Keratinocyte (primary cell): ENCODE results near the gene GPC5. TPM values are rescaled to one million over a fixed set of nuclear protein-coding genes. Genes with fewer than 3 reads are reported as not detected.

ENCODE experiments used
- DNase-seq: peaks from one replicate; pipeline ENCODE4 v3.0.0-alpha.2; 2011; ENCODE audit warnings: low read depth, missing footprints, low spot score
- FAIRE-seq: peaks from 2 replicates; lab custom pipeline; 2011; peaks lifted over from hg19 to GRCh38; lab: Jason Lieb, UNC
- H2AFZ ChIP-seq: 2 replicates; pipeline ENCODE4 v1.6.0; 2012; ENCODE audit warnings: low read length, control low read depth, inconsistent platforms; ENCODE audit not compliant: control insufficient read depth
- H3K27ac ChIP-seq: 2 replicates; pipeline ENCODE4 v1.5.1; 2011; ENCODE audit warnings: low read length; ENCODE audit not compliant: control insufficient read depth, insufficient read depth
- H3K27me3 ChIP-seq: 3 replicates; pipeline ENCODE4 v1.6.0; 2011; ENCODE audit warnings: low read length; ENCODE audit not compliant: control insufficient read depth, insufficient read depth; ENCODE audit errors: extremely low read depth
- H3K36me3 ChIP-seq, 2 experiments: 2 replicates in 1 of 2; 3 replicates in 1 of 2; pipeline ENCODE4 v1.5.1; 2011; ENCODE audit warnings: low read length in 2 of 2, mild to moderate bottlenecking in 1 of 2; ENCODE audit not compliant: control insufficient read depth in 2 of 2, insufficient read depth in 2 of 2; ENCODE audit errors: extremely low read depth in 1 of 2
- H3K4me1 ChIP-seq: 3 replicates; pipeline ENCODE4 v1.5.1; 2011; ENCODE audit warnings: low read length; ENCODE audit not compliant: control insufficient read depth, insufficient read depth; ENCODE audit errors: extremely low read depth
- H3K4me2 ChIP-seq: 3 replicates; pipeline ENCODE4 v1.6.0; 2011; ENCODE audit warnings: low read depth, low read length; ENCODE audit not compliant: control insufficient read depth, insufficient read depth; ENCODE audit errors: extremely low read depth
- H3K4me3 ChIP-seq, 3 experiments: fragments of 200-600 bp in 1 of 3; sonication (generic) in 1 of 3; 2 replicates in 2 of 3; 3 replicates in 1 of 3; pipeline ENCODE4 v1.5.1; 2011 to 2016; ENCODE audit warnings: low read length in 3 of 3, mild to moderate bottlenecking in 3 of 3, control low read depth in 2 of 3, inconsistent platforms in 1 of 3, low read depth in 1 of 3, mixed read lengths in 1 of 3, mixed run types in 1 of 3, moderate library complexity in 1 of 3; ENCODE audit not compliant: control insufficient read depth in 2 of 3, insufficient read depth in 2 of 3; ENCODE audit errors: extremely low read depth in 1 of 3
- H3K79me2 ChIP-seq: 2 replicates; pipeline ENCODE4 v1.6.0; 2012; ENCODE audit warnings: low read length; ENCODE audit not compliant: control insufficient read depth, insufficient read depth
- H3K9ac ChIP-seq: 3 replicates; pipeline ENCODE4 v1.6.0; 2011; ENCODE audit warnings: low read length; ENCODE audit not compliant: control insufficient read depth, insufficient read depth; ENCODE audit errors: extremely low read depth
- H3K9me1 ChIP-seq: 3 replicates; pipeline ENCODE4 v1.6.0; 2011; ENCODE audit warnings: low read length; ENCODE audit not compliant: control insufficient read depth, insufficient read depth; ENCODE audit errors: extremely low read depth
- H3K9me3 ChIP-seq: 2 replicates; pipeline ENCODE4 v1.5.1; 2012; ENCODE audit warnings: low read depth, low read length; ENCODE audit not compliant: control insufficient read depth
- H4K20me1 ChIP-seq: 3 replicates; pipeline ENCODE4 v1.6.0; 2011; ENCODE audit warnings: low read length; ENCODE audit not compliant: control insufficient read depth, insufficient read depth; ENCODE audit errors: extremely low read depth
- EZH2 ChIP-seq: IDR thresholded peaks from one replicate; pipeline ENCODE4 v1.6.1; 2012; ENCODE audit warnings: inconsistent platforms, mild to moderate bottlenecking, low read length, moderate library complexity
- dilution Hi-C: fragments of 300-500 bp; cut with MboI; formaldehyde crosslinking; loops from one replicate; pipeline ENCODE4 v1.7.0; 2020; ENCODE audit warnings: low sequenced_read_pairs; ENCODE audit not compliant: extremely low pct_ligation_motif_present
- polyA plus RNA-seq, 5 experiments: library from polyadenylated mRNA; depleted of rRNA in 3 of 5; stranded (reverse) in 3 of 5; stranded (forward) in 1 of 5; unstranded in 1 of 5; fragments of >200 nt; gene quantifications; 1 replicate in 1 of 5; 2 replicates in 3 of 5; 3 replicates in 1 of 5; pipeline versions ENCODE4 v1.2.1 to v1.2.3, GENCODE V29; 2011 to 2012; ENCODE audit warnings: missing spikeins in 2 of 5, low read depth in 1 of 5, low replicate concordance in 1 of 5
- TF ChIP-seq, protein P1 (sequence below), 3 experiments: IDR thresholded peaks in 1 of 3; conservative IDR thresholded peaks in 1 of 3; optimal IDR thresholded peaks in 1 of 3; 2 replicates in 2 of 3; 3 replicates in 1 of 3; pipeline versions ENCODE3 to v1.5.1; 2011; ENCODE audit warnings: low read length in 3 of 3, mild to moderate bottlenecking in 3 of 3, moderate library complexity in 2 of 3, control low read depth in 1 of 3, inconsistent platforms in 1 of 3; ENCODE audit not compliant: insufficient read depth in 2 of 3; ENCODE audit errors: extremely low read depth in 1 of 3

The GPC5 gene
- polyA plus RNA-seq, 1 donor (not counting 4 experiments of a cell fraction or from before 2014, with no cell fraction given) = 0.10 TPM

DNA sequence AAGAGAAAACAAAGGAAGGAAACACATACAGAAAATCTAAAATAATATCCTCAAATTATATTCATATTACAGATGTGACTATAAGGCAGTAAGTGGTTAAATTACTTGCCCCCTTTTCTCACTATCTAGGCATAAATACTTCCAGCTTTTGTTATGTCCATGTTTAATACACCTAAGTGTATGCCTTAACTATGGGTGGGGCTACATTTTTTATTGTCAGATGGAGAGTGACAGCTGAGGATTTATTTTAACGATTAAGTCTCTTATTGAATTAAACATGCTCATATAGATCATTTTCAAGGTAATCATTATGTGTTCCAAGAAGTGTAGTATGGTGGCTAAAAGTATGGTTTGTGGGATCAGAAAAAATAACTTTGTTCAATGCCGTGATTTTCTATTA, 909.3 kb downstream of the GPC5 start:
- no peak for DNase-seq
- Histone ChIP-seq H3K36me3 (no peaks in the 10 kb centered on the region), H3K9ac (no peak overlapping the region), H3K4me1 (no peaks in the 10 kb centered on the region), H3K9me3 (no peaks in the 10 kb centered on the region), H3K79me2 (no peaks in the 10 kb centered on the region), H2AFZ (no peak overlapping the region), H3K9me1 (no peaks in the 10 kb centered on the region), H3K4me2 (no peak overlapping the region), H3K27ac (no peak overlapping the region), H3K4me3 (no peak overlapping the region), H3K27me3 (no peaks in the 10 kb centered on the region), H4K20me1 (no peaks in the 10 kb centered on the region)
- FAIRE-seq = no peak
- dilution Hi-C loops = no loop called here
- TF ChIP-seq EZH2 = no peak
- TF ChIP-seq, protein P1, sequence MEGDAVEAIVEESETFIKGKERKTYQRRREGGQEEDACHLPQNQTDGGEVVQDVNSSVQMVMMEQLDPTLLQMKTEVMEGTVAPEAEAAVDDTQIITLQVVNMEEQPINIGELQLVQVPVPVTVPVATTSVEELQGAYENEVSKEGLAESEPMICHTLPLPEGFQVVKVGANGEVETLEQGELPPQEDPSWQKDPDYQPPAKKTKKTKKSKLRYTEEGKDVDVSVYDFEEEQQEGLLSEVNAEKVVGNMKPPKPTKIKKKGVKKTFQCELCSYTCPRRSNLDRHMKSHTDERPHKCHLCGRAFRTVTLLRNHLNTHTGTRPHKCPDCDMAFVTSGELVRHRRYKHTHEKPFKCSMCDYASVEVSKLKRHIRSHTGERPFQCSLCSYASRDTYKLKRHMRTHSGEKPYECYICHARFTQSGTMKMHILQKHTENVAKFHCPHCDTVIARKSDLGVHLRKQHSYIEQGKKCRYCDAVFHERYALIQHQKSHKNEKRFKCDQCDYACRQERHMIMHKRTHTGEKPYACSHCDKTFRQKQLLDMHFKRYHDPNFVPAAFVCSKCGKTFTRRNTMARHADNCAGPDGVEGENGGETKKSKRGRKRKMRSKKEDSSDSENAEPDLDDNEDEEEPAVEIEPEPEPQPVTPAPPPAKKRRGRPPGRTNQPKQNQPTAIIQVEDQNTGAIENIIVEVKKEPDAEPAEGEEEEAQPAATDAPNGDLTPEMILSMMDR (optimal IDR thresholded peaks at IDR 0.05 in 1 of 3, IDR thresholded peaks at IDR 0.05 in 1 of 3, conservative IDR thresholded peaks at IDR 0.05 in 1 of 3; ENCODE audit: extremely low read depth in 1 of 3, insufficient read depth in 2 of 3, low read length in 3 of 3) = no peak

DNA sequence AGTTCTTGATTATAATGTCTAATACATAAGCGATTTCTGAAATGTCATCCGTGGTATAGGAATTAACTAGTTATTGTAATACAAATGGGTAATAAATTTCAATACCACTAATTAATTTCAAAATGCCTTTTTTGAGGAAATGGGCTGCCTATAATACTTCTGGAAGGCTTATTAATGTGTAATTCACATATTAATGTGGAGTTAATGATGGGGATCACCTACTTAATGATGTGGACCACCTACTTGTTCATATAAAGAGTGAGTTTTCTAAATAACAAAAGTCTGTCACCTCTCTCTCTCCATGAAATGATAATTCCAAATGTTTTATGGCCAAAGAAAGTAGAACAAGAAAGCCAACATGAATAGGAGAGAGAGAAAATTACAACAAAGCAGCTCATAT, 914.4 kb downstream of the GPC5 start:
- H3K36me3 ChIP-seq = no peaks in the 10 kb centered on the region
- no peak for TF ChIP-seq EZH2
- TF ChIP-seq, protein P1 (optimal IDR thresholded peaks at IDR 0.05 in 1 of 3, IDR thresholded peaks at IDR 0.05 in 1 of 3, conservative IDR thresholded peaks at IDR 0.05 in 1 of 3; ENCODE audit: extremely low read depth in 1 of 3, insufficient read depth in 2 of 3, low read length in 3 of 3) = no peak
- no peak for FAIRE-seq

More for the DNA sequence above, 914.4 kb downstream of the GPC5 start:
- H3K4me1 ChIP-seq = no peaks in the 10 kb centered on the region
- dilution Hi-C loops = no loop called here
- DNase-seq = no peak
- H3K79me2 ChIP-seq = no peaks in the 10 kb centered on the region
- no peaks in the 10 kb centered on the region for H3K9me1 ChIP-seq
- H4K20me1 ChIP-seq = no peaks in the 10 kb centered on the region
- H3K4me3 ChIP-seq = no peak overlapping the region
- no peak overlapping the region for H3K4me2 ChIP-seq
- H3K27me3 ChIP-seq = no peaks in the 10 kb centered on the region
- H2AFZ ChIP-seq = no peak overlapping the region
- H3K9me3 ChIP-seq = no peaks in the 10 kb centered on the region
- no peak overlapping the region for H3K27ac ChIP-seq
- no peak overlapping the region for H3K9ac ChIP-seq
